Activated CD8-positive, alpha-beta memory T cell treated with anti-CD3 and anti-CD28 coated beads, Interleukin-2, amount 50 U/mL, for 1 hour (primary cell): ENCODE results near the gene CAMTA1.
"Not testable (repeated sequence)": the region's sequence is repeated elsewhere in the genome, so short reads cannot be mapped to it uniquely, and the experiment has no call there.

Source experiments
- DNase-seq: peaks from one replicate; pipeline ENCODE4 v3.0.0-alpha.2; 2020; ENCODE audit errors: extremely low read depth

CAMTA1 gene

DNA sequence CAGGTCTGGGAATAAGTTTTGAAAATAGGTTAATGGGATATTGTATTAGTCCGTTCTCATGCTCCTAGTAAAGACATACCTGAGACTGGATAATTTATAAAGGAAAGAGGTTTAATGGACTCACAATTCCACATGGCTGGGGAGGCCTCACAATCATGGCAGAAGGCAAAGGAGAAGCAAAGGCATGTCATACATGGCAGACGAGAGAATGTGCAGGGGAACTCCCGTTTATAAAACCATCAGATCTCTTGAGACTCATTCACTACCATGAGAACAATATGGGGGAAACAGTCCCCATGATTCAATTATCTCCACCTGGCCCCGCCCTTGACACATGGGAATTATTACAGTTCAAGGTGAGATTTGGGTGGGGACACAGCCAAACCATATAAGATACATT, 60.5 kb downstream of the CAMTA1 start:
- not testable (repeated sequence) for DNase-seq

DNA sequence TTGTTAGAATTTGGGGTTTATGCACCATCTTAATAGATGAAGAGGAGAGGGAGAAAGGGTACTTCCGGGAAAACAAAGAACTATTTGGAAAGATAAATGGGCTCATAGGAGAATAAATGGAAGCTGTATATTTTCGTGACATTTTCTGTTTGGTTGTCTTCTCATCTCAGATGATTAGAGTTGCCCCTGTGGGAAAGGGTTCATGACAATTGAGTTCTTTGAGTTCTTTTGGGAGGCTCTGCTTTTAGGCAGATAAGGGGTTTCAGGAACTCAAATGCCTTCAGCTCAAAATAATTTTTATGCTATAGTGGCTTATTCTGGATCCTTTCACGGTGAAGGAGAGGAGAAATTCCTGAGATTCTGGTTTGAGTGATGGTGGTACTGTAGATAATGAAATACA, 63.6 kb downstream of the CAMTA1 start:
- DNase-seq = no peak

DNA sequence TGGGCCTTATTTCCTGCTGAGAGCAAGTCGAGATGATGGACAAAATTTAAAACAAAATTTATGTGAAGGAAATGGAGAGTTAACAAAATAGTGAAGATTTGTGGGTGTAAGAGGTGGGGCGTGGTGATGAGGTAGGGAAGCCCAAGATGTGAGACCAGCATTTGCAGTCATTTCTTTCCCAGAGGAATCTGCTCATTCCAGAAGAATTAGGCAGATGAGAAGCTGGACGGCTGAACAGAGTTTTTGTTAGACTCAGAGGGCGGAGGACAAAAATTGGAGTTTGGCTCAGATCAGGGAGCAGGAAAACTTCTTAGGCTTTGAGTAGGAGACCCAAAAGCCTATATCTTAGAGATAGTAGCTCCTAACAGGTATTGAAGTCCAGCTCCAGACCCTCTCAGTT, 65.3 kb downstream of the CAMTA1 start:
- DNase-seq = no peak

- no peak for DNase-seq
Observed at GRCh38 chr1:6852136-6852890, 67.1 kb downstream of the CAMTA1 start.

- no peak for DNase-seq
Observed at GRCh38 chr1:6854166-6854565, 68.9 kb downstream of the CAMTA1 start.

DNA sequence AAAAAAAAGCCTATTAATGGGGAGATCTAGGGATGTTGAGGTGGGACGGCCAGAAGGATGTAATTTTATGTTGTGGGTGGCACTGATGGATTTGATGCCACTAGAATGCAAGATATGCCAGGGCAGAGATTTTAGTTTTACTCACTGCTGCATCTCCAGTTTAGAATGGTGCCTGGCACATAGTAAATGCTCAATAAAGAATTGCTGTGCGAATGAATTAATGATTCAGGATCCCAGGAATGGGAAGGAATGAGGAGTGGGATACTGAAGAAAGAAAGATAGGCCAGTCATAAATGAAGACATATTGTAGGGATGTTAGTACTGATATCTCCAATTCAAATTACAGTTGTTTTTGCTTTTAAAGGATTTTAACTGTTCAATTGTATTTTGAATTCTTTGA, 72.6 kb downstream of the CAMTA1 start:
- DNase-seq = no peak

- DNase-seq = no peak
Observed at GRCh38 chr1:6858596-6858995, 73.3 kb downstream of the CAMTA1 start.

DNA sequence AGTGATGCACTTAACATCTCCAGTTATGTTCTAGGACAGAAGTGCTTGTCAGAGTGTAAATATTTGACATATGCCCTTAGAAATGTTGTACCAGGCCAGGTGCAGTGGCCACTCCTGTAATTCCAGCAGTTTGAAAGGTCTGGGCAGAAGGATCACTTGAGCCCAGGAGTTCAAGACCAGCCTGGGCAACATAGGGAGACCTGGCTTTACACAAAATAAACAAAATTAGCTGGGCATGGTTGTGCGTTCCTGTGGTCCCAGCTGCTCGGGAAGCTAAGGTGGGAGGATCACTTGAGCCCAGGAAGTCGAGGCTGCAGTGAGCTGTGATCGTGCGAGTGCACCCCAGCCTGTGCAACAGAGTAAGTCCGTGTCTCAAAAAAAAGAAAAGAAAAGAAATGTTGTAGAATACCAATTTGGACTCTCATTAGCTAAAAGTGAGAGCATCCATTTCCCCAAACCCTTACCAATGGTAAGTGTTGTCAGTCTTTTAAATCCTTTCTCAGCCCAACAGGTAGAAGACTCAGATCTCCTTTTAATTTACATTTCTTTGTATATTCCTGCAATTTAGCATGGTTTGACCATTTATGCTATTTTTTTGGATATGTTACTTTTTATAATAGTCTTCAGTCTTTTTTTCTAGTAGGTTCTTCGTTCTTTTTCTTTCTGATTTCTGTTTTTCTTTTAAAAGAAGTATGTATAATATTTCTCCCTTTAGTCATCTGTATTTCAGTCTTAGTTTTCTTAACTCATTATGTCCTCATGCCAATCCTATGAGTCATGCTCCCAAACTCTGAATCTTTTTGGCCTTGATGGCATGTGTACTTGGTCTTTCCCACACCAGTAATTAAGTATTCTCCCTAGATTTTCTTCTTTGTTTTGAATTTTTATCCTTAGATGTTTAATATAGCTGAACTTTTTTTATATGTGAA, 74.4 kb downstream of the CAMTA1 start:
- DNase-seq = no peak

DNA sequence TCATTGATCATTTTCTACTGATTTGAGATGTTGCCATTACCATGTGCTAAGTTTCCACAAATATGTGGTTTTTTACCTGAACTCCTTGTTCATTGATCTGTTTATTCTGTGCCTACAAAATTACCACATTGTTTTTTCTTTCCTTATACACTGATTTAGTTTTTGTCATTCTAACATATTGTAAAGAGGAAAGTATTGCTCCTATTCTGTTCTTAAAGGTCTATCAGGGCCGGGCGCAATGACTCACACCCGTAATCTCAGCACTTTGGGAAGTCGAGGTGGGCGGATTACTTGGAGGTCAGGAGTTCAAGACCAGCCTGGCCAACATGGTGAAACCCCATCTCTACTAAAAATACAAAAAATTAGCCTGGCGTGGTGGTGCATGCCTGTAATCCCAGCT, 75.1 kb downstream of the CAMTA1 start:
- no peak for DNase-seq

DNA sequence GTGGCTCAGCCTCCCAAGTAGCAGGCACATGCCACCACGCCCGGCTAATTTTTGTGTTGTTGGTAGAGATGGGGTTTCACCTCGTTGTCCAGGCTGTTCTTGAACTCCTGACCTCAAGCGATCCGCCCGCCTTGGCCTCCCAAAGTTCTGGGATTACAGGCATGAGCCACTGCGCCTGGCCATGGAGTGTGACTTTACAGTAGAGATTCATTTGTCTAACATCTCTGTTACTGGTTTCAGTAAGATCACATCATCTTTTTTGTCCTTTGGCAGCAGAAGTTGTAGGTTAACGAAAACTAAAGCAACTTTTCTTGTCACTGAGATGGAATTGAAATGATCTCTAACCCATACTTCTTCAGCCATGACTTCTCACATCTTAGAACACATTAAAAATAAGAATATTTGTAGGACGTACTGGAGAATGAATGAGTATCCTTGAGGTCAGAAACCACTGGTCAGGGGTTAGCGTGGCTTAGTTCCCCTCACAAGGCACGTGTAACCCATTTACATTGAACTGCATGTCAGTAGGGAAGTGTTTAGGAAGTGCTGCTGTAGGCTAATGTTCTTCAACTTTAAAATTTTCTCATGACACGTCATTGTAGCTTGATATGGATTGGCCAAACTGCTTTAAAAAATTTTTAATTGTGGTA, 75.9 kb downstream of the CAMTA1 start:
- no peak for DNase-seq

GRCh38 chr1:6862906-6863305, 77.7 kb downstream of the CAMTA1 start:
- DNase-seq = no peak

DNA sequence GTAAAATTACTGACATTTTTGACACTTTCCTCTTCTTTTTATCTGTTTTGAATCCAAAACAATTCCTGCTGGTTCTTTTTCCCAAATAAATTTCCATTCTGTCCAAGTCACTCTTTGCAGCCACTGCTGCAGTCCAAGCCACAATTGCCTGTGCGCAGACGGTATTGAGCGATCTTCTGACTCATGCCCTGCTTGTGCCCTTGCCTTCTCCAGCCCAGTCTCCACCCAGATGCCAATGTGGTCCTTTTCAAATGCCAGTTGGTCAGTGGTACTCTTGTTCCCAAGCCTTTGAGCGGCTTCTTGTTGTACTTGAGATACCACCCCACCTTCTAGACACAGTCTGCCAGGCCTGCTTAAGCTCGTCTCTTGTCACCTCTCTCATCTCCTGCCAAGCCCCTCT, 78.9 kb downstream of the CAMTA1 start:
- DNase-seq = no peak

DNA sequence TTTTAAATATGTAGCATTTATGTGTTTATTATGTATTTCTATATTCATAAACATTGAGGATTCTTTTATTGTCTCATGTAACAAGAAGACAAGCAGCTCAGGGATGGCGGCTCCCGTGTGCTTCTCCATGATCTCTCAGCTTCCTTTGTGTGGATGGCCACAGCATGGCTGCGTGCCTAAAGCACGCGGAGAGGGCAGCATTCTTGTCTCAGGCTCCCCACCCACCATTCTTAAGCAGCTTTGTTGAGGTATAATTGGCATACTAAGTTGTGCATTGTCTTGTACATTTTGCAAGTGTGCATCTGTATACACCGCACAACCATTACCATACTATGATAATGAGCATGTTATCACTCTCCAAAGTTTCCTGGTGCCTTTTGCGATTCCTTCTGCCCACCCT, 81.6 kb downstream of the CAMTA1 start:
- DNase-seq = no peak

- DNase-seq = no peak
Observed at GRCh38 chr1:6867321-6867720, 82.1 kb downstream of the CAMTA1 start.

- DNase-seq = no peak
Observed at GRCh38 chr1:6867729-6868659, 82.7 kb downstream of the CAMTA1 start.

- DNase-seq = no peak
Observed at GRCh38 chr1:6868660-6869380, 83.6 kb downstream of the CAMTA1 start.

- no peak for DNase-seq
Observed at GRCh38 chr1:6869545-6869944, 84.3 kb downstream of the CAMTA1 start.

DNA sequence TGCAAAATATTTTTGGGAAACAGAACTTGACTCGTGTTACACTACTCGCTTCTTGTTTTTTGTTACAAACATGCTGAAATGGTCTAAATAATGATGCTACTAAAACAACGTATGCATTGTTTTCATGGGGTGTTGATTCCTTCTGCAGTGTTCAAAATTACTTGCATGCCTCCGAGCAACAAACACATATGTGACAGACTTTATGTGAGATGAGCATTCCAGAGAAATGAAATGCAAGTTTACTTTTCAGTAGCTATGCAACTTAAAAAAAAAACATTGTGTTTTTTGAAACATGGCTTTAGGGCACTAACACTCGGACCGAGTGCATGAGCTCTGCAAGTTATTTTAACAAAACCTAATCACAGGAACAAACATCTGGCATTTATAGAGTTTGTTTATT, 84.8 kb downstream of the CAMTA1 start:
- no peak for DNase-seq

DNA sequence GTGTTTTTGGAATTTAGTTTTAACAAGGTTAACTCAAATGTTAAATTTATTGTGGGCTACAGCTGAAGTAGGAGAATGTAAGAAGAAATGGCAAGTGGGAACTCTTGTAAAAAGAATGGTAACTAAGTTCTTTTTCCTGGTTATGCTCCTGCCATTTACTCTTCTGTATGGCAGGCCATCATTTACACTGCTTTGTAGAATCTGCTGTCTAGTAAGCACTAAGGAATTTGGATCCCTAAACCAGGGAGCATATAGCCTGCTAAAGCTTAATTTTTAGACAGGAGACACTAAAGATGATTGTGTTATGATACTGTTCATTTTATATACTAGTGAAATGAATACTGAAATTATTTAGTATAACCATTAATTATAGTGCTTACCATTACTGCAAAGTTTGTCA, 85.3 kb downstream of the CAMTA1 start:
- DNase-seq = no peak

DNA sequence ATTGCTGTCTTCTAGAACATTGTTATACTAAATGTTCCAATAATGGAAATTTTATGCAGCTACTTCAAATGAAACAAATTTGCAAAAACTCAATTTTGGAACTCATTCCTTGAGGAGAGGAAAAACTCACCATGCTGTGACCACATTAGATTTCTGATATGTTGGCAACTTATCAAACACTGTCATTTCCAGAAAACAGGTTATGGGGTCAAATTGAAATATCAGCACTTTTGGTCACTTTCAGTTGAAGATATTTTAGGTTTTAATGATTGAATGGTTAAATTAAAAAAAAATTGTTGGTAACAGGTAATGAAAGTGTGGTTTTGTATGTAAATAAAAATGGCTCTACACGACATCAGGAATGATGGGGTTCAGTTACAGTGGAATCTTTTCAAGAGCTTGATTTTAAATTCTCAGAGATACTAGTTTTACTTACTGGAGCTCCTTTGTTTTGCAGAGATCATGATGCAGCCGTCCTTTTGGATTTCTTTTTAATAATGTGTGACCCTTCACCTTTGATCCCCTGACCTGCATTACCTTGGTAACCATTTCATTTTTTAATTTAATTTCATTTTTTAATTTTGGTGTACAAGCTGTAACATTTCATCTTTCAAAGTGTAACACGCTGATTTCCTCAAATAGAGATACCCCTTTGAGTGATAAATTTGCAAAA, 86.2 kb downstream of the CAMTA1 start:
- DNase-seq = no peak
